Fibroblast of skin of left biceps (primary cell): ENCODE measurements around the gene TGFB2.

Source experiments
- DNase-seq, 2 experiments: peaks; one replicate each; pipeline ENCODE4 v3.0.0-alpha.2; 2013; ENCODE audit warnings: low read depth in 2 of 2

Gene TGFB2

GRCh38 chr1:218462116-218462515 lies 117.0 kb downstream of the TGFB2 start:
- no peak for DNase-seq

GRCh38 chr1:218462587-218462986 lies 117.5 kb downstream of the TGFB2 start:
- DNase-seq, result no peak

GRCh38 chr1:218463194-218464156 lies 118.3 kb downstream of the TGFB2 start:
- DNase-seq, result no peak

- DNase-seq, result no peak
These were observed 119.7 kb downstream of the TGFB2 start for GRCh38 chr1:218464871-218465270.

- no peak for DNase-seq
These were observed 121.3 kb downstream of the TGFB2 start for GRCh38 chr1:218466341-218467010.

- no peak for DNase-seq
These were observed 122.3 kb downstream of the TGFB2 start for GRCh38 chr1:218467101-218468072.

GRCh38 chr1:218468711-218469110 lies 123.6 kb downstream of the TGFB2 start:
- DNase-seq, result no peak

GRCh38 chr1:218472885-218473284 lies 127.7 kb downstream of the TGFB2 start:
- no peak for DNase-seq

GRCh38 chr1:218473522-218473921 lies 128.4 kb downstream of the TGFB2 start:
- DNase-seq, result no peak

- no peak for DNase-seq
These were observed 129.0 kb downstream of the TGFB2 start for GRCh38 chr1:218474128-218474527.

GRCh38 chr1:218475275-218475674 lies 130.1 kb downstream of the TGFB2 start:
- no peak for DNase-seq

GRCh38 chr1:218475699-218476098 lies 130.6 kb downstream of the TGFB2 start:
- DNase-seq, result no peak

GRCh38 chr1:218476385-218476784 lies 131.2 kb downstream of the TGFB2 start:
- peak in 1 of 2 experiments; percentile 66 for DNase-seq

GRCh38 chr1:218478336-218478735 lies 133.2 kb downstream of the TGFB2 start:
- no peak for DNase-seq

GRCh38 chr1:218479436-218480115 lies 134.4 kb downstream of the TGFB2 start:
- DNase-seq, result no peak

- no peak for DNase-seq
These were observed 135.0 kb downstream of the TGFB2 start for GRCh38 chr1:218480137-218480536.

- DNase-seq, result peak; percentile 82 to 86
These were observed 135.5 kb downstream of the TGFB2 start for GRCh38 chr1:218480588-218481099.

GRCh38 chr1:218481116-218481775 lies 136.1 kb downstream of the TGFB2 start:
- DNase-seq, result no peak

GRCh38 chr1:218482683-218483082 lies 137.5 kb downstream of the TGFB2 start:
- DNase-seq, result no peak

GRCh38 chr1:218485241-218485928 lies 140.2 kb downstream of the TGFB2 start:
- DNase-seq, result no peak
